Measurements from ENCODE around the gene CORO1C. TPM values are rescaled to one million over a fixed set of nuclear protein-coding genes. Genes with fewer than 3 reads are reported as not detected.

CORO1C gene
- total and polyA plus RNA-seq, 9 of the 15 experiments (the other 6 are each of a cell fraction or from before 2014, with no cell fraction given), result 55.2 to 280 (median 150) TPM

DNA sequence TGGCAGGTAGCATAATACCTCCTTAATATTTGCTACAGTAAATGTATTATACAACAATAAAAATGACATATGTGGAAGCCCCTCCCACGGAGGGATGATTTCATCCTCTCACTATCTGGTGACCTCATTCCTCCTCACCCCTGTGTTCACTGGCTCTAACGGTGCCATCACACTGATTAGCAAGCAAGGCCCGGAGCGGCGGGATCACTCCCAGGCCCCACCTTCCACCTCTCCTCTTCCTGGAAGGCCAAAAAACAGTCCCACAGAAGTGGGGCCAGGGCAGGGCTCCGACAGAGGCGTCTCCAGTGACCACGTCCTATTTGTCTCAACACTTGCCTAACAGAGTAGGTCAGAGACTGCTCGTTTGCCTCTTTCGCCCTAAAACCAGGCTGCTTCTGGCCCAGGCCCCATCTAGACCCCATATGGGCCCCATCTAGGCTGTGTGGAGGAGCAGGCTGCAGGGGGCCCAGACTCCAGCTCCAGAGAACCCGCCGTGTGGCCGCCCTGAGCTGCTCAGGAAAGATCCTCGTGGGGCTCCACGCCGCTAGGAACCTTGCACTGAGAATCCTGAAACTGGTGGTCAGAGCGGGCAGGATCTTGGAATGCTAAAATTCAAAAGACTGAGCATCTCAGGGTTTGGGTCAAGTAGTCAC lies 101.4 kb downstream of the CORO1C start (continued):
- TF ChIP-seq KAT8 (IDR thresholded peaks at IDR 0.05; ENCODE audit: low read depth) (no peak), RBM34 (IDR thresholded peaks at IDR 0.05; ENCODE audit: borderline replicate concordance, insufficient read depth, low read length) (no peak), HOXB6 (CRISPR knock-in tag; IDR thresholded peaks at IDR 0.05; ENCODE audit: borderline replicate concordance) (no peak), TEAD4 (IDR thresholded peaks at IDR 0.05; ENCODE audit: low read length) (peak; percentile 46; the same call in 1 of the 2 replicates), TEAD4 (CRISPR knock-in tag; IDR thresholded peaks at IDR 0.05; ENCODE audit: borderline replicate concordance) (no peak), SNRNP70 (optimal IDR thresholded peaks at IDR 0.05; ENCODE audit: low read depth, low read length) (no peak), MCM5 (IDR thresholded peaks at IDR 0.05; ENCODE audit: low read depth) (no peak), YBX1 (IDR thresholded peaks at IDR 0.05) (no peak), ZNF766 (CRISPR knock-in tag; conservative IDR thresholded peaks at IDR 0.05) (no peak), ZNF347 (CRISPR knock-in tag; IDR thresholded peaks at IDR 0.05; ENCODE audit: low read depth) (no peak), NFIX (CRISPR knock-in tag; IDR thresholded peaks at IDR 0.05; ENCODE audit: low read depth) (no peak)
- TF ChIP-seq, protein P1, sequence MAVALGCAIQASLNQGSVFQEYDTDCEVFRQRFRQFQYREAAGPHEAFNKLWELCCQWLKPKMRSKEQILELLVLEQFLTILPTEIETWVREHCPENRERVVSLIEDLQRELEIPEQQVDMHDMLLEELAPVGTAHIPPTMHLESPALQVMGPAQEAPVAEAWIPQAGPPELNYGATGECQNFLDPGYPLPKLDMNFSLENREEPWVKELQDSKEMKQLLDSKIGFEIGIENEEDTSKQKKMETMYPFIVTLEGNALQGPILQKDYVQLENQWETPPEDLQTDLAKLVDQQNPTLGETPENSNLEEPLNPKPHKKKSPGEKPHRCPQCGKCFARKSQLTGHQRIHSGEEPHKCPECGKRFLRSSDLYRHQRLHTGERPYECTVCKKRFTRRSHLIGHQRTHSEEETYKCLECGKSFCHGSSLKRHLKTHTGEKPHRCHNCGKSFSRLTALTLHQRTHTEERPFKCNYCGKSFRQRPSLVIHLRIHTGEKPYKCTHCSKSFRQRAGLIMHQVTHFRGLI (CRISPR knock-in tag; IDR thresholded peaks at IDR 0.05), result peak; percentile 47
- TF ChIP-seq, protein P2, sequence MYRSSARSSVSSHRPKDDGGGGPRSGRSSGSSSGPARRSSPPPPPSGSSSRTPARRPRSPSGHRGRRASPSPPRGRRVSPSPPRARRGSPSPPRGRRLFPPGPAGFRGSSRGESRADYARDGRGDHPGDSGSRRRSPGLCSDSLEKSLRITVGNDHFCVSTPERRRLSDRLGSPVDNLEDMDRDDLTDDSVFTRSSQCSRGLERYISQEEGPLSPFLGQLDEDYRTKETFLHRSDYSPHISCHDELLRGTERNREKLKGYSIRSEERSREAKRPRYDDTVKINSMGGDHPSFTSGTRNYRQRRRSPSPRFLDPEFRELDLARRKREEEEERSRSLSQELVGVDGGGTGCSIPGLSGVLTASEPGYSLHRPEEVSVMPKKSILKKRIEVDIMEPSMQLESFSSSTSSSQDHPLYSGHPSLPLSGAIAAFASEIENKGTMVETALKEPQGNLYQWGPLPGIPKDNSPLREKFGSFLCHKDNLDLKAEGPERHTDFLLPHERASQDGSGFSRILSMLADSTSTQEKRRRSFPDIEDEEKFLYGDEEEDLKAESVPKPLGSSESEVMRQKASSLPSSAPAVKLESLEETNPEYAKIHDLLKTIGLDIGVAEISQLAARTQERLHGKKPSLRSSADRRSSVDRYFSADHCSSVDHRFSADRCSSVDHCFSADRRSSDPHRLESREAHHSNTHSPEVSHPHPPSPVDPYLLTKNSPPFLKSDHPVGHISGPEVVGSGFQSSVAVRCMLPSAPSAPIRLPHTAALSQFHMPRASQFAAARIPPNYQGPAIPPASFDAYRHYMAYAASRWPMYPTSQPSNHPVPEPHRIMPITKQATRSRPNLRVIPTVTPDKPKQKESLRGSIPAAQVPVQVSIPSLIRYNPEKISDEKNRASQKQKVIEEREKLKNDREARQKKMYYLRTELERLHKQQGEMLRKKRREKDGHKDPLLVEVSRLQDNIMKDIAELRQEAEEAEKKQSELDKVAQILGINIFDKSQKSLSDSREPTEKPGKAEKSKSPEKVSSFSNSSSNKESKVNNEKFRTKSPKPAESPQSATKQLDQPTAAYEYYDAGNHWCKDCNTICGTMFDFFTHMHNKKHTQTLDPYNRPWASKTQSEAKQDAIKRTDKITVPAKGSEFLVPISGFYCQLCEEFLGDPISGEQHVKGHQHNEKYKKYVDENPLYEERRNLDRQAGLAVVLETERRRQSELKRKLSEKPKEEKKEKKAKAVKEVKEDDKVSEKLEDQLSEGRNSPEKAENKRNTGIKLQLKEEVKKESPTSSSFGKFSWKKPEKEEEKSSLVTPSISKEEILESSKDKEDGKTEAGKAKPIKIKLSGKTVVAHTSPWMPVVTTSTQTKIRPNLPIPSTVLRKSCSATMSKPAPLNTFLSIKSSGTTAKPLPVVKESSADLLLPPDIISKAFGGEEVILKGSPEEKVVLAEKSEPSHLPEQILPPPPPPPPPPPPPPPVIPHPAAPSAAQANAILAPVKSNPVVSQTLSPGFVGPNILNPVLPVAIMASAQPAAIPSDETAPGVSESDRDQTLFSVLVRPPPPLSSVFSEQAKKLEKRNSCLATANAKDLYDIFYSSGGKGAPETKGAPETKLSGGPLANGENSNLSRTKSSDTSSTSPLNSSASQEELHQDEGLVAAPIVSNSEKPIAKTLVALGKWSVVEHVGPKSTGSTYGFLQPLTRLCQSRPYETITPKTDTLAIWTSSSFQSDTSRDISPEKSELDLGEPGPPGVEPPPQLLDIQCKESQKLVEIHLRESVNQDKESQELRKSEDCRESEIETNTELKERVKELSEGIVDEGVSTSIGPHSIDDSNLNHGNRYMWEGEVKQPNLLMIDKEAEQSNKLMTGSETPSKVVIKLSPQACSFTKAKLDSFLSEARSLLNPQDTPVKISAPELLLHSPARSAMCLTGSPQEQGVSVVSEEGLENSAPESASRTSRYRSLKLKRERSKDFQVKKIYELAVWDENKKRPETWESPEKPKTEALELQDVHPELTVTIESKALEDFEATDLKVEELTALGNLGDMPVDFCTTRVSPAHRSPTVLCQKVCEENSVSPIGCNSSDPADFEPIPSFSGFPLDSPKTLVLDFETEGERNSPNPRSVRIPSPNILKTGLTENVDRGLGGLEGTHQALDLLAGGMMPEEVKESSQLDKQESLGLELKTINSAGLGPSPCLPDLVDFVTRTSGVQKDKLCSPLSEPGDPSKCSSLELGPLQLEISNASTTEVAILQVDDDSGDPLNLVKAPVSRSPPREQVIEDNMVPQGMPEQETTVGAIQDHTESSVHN (IDR thresholded peaks at IDR 0.05; ENCODE audit: borderline replicate concordance in 1 of 2, low read depth in 1 of 2), result peak in 1 of 2 experiments; percentile 73; a peak in 2 of 4 replicates
- TF ChIP-seq, protein P3, sequence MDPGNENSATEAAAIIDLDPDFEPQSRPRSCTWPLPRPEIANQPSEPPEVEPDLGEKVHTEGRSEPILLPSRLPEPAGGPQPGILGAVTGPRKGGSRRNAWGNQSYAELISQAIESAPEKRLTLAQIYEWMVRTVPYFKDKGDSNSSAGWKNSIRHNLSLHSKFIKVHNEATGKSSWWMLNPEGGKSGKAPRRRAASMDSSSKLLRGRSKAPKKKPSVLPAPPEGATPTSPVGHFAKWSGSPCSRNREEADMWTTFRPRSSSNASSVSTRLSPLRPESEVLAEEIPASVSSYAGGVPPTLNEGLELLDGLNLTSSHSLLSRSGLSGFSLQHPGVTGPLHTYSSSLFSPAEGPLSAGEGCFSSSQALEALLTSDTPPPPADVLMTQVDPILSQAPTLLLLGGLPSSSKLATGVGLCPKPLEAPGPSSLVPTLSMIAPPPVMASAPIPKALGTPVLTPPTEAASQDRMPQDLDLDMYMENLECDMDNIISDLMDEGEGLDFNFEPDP (CRISPR knock-in tag; IDR thresholded peaks at IDR 0.05), result no peak
- TF ChIP-seq, protein P4, sequence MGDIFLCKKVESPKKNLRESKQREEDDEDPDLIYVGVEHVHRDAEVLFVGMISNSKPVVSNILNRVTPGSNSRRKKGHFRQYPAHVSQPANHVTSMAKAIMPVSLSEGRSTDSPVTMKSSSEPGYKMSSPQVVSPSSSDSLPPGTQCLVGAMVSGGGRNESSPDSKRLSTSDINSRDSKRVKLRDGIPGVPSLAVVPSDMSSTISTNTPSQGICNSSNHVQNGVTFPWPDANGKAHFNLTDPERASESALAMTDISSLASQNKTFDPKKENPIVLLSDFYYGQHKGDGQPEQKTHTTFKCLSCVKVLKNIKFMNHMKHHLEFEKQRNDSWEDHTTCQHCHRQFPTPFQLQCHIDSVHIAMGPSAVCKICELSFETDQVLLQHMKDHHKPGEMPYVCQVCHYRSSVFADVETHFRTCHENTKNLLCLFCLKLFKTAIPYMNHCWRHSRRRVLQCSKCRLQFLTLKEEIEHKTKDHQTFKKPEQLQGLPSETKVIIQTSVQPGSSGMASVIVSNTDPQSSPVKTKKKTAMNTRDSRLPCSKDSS (IDR thresholded peaks at IDR 0.05; ENCODE audit: low read depth, partially characterized antibody), result no peak
